ENCODE results near the gene ERCC3.

GRCh38 chr2:127320067-127320466, 26.1 kb upstream of the ERCC3 start:
- TF ChIP-seq EP300 (IDR thresholded peaks at IDR 0.05) (no peak), POLR2A (IDR thresholded peaks at IDR 0.05; ENCODE audit: low read length) (no peak), KDM1A (IDR thresholded peaks at IDR 0.05; ENCODE audit: low read depth) (no peak), CBX2 (IDR thresholded peaks at IDR 0.05; ENCODE audit: borderline replicate concordance, low read depth) (no peak), MYC (IDR thresholded peaks at IDR 0.05; ENCODE audit: borderline replicate concordance, low read length) (no peak), RNF2 (IDR thresholded peaks at IDR 0.05; ENCODE audit: borderline replicate concordance, low read depth) (no peak), JUNB (IDR thresholded peaks at IDR 0.05) (no peak), HDAC2 (IDR thresholded peaks at IDR 0.05) (no peak), ZNF302 (CRISPR knock-in tag; IDR thresholded peaks at IDR 0.05) (no peak), EHMT2 (IDR thresholded peaks at IDR 0.05; ENCODE audit: low read depth) (no peak), RAD21 (conservative IDR thresholded peaks at IDR 0.05 in 1 of 2, IDR thresholded peaks at IDR 0.05 in 1 of 2) (no peak)
- TF ChIP-seq, protein P1, sequence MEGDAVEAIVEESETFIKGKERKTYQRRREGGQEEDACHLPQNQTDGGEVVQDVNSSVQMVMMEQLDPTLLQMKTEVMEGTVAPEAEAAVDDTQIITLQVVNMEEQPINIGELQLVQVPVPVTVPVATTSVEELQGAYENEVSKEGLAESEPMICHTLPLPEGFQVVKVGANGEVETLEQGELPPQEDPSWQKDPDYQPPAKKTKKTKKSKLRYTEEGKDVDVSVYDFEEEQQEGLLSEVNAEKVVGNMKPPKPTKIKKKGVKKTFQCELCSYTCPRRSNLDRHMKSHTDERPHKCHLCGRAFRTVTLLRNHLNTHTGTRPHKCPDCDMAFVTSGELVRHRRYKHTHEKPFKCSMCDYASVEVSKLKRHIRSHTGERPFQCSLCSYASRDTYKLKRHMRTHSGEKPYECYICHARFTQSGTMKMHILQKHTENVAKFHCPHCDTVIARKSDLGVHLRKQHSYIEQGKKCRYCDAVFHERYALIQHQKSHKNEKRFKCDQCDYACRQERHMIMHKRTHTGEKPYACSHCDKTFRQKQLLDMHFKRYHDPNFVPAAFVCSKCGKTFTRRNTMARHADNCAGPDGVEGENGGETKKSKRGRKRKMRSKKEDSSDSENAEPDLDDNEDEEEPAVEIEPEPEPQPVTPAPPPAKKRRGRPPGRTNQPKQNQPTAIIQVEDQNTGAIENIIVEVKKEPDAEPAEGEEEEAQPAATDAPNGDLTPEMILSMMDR (IDR thresholded peaks at IDR 0.05) = no peak
- TF ChIP-seq, protein P2, sequence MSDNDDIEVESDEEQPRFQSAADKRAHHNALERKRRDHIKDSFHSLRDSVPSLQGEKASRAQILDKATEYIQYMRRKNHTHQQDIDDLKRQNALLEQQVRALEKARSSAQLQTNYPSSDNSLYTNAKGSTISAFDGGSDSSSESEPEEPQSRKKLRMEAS (IDR thresholded peaks at IDR 0.05) = no peak

All from A549 (cell line).